B cell (primary cell): ENCODE measurements around the gene FRRS1. TPM values are rescaled to one million over a fixed set of nuclear protein-coding genes. Genes with fewer than 3 reads are reported as not detected.

Experiments used
- ATAC-seq: fragments of 200-7000 bp; cut with Tn5 transposase; one replicate; pipeline ENCODE4 v1.10.0; 2021; ENCODE audit warnings: low read depth, mild to moderate bottlenecking, moderate number of reproducible peaks, moderate library complexity
- CTCF ChIA-PET: fragments of 350-600 bp; sonication (Branson Sonifier 250); formaldehyde crosslinking; loops from one replicate; lab custom pipeline; 2021; ENCODE audit warnings: antibody characterized with exemption, inconsistent platforms; lab: Charles Lee
- POLR2A ChIA-PET: fragments of 350-600 bp; sonication (Branson Sonifier 250); formaldehyde crosslinking; loops from one replicate; lab custom pipeline; 2021; ENCODE audit warnings: antibody characterized with exemption; lab: Charles Lee
- DNase-seq: peaks from one replicate; pipeline ENCODE4 v3.0.0; 2013
- H2AFZ ChIP-seq: 2 replicates; pipeline ENCODE4 v1.6.1; 2012; ENCODE audit warnings: mild to moderate bottlenecking, low read depth, low read length; ENCODE audit not compliant: insufficient read depth, poor library complexity, severe bottlenecking
- H3K27ac ChIP-seq, 2 donors: 1 replicate in 1 of 2; 2 replicates in 1 of 2; pipeline ENCODE4 v1.5.1; 2012 to 2013; ENCODE audit warnings: low read length in 2 of 2, mild to moderate bottlenecking in 2 of 2, moderate library complexity in 1 of 2
- H3K27me3 ChIP-seq, 4 experiments: fragments of 200-600 bp in 1 of 4; sonication (generic) in 1 of 4; replicated peaks in 1 of 4; 1 replicate in 2 of 4; 2 replicates in 2 of 4; pipeline versions ENCODE4 v1.6.1 to v1.7.0; 2013 to 2016; ENCODE audit warnings: low read length in 3 of 4, mild to moderate bottlenecking in 2 of 4, mixed read lengths in 1 of 4, moderate library complexity in 1 of 4; ENCODE audit not compliant: insufficient read depth in 4 of 4, control insufficient read depth in 3 of 4; ENCODE audit errors: control extremely low read depth in 1 of 4
- H3K36me3 ChIP-seq, 2 experiments: replicated peaks in 1 of 2; 1 replicate in 1 of 2; 2 replicates in 1 of 2; pipeline versions ENCODE4 v1.6.1 to v1.7.1; 2013; ENCODE audit warnings: low read length in 1 of 2; ENCODE audit not compliant: insufficient read depth in 2 of 2, control insufficient read depth in 1 of 2; ENCODE audit errors: control extremely low read depth in 1 of 2, extremely low read depth in 1 of 2
- H3K4me1 ChIP-seq, 2 donors: fragments of 200-600 bp in 1 of 2; sonication (generic) in 1 of 2; 1 replicate in 1 of 2; 2 replicates in 1 of 2; pipeline versions ENCODE4 v1.5.1 to v1.6.1; 2013 to 2017; ENCODE audit warnings: low read length in 2 of 2; ENCODE audit not compliant: control insufficient read depth in 2 of 2, insufficient read depth in 2 of 2
- H3K4me2 ChIP-seq: replicated peaks from 2 replicates; pipeline ENCODE3; 2012; ENCODE audit warnings: mild to moderate bottlenecking, low read depth, low read length; ENCODE audit not compliant: poor library complexity, severe bottlenecking
- H3K4me3 ChIP-seq, 5 experiments: fragments of 200-600 bp in 1 of 5; sonication (generic) in 1 of 5; 1 replicate in 3 of 5; 2 replicates in 2 of 5; pipeline versions ENCODE4 v1.5.1 to v1.7.0; 2011 to 2016; ENCODE audit warnings: low read length in 4 of 5, mild to moderate bottlenecking in 4 of 5, low read depth in 2 of 5, control low read depth in 1 of 5, moderate library complexity in 1 of 5; ENCODE audit not compliant: insufficient read depth in 1 of 5; ENCODE audit errors: control extremely low read depth in 1 of 5, extremely low read depth in 1 of 5
- H3K79me2 ChIP-seq: fragments of 200-600 bp; sonication (generic); one replicate; pipeline ENCODE4 v1.6.0; 2016; ENCODE audit warnings: low read length; ENCODE audit not compliant: control insufficient read depth, insufficient read depth
- H3K9ac ChIP-seq: fragments of 200-600 bp; sonication (generic); 2 replicates; pipeline ENCODE4 v1.6.1; 2017; ENCODE audit warnings: mild to moderate bottlenecking, low read length, moderate library complexity
- H3K9me3 ChIP-seq, 3 donors: one replicate each; pipeline versions ENCODE4 v1.6.1 to v1.7.1; 2013; ENCODE audit warnings: low read length in 2 of 3; ENCODE audit not compliant: control insufficient read depth in 2 of 3, insufficient read depth in 1 of 3; ENCODE audit errors: control extremely low read depth in 1 of 3
- H4K20me1 ChIP-seq: 2 replicates; pipeline ENCODE4 v1.6.0; 2012; ENCODE audit warnings: mild to moderate bottlenecking, low read length; ENCODE audit not compliant: insufficient read depth, control insufficient read depth, poor library complexity, severe bottlenecking
- H3K27ac Mint-ChIP-seq: one replicate; pipeline ENCODE4 v1.8.0; 2021; ENCODE audit warnings: mixed read lengths
- H3K27me3 Mint-ChIP-seq: one replicate; pipeline ENCODE4 v1.8.0; 2021; ENCODE audit warnings: mixed read lengths
- H3K4me1 Mint-ChIP-seq: one replicate; pipeline ENCODE4 v1.8.0; 2021; ENCODE audit warnings: mixed read lengths
- H3K4me3 Mint-ChIP-seq: one replicate; pipeline ENCODE4 v1.8.0; 2021; ENCODE audit warnings: mixed read lengths
- H3K9me3 Mint-ChIP-seq: one replicate; pipeline ENCODE4 v1.8.0; 2022; ENCODE audit warnings: mixed read lengths; ENCODE audit not compliant: insufficient read depth
- EZH2 ChIP-seq: IDR thresholded peaks from 2 replicates; pipeline ENCODE4 v1.6.1; 2012; ENCODE audit warnings: borderline replicate concordance, low read depth, mild to moderate bottlenecking, moderate library complexity, low read length; ENCODE audit not compliant: insufficient read depth, poor library complexity, severe bottlenecking
- WGBS: methylation state at CpG from one replicate; pipeline ENCODE4 v1.1.5; 2013; ENCODE audit warnings: missing lambda C conversion rate; ENCODE audit not compliant: insufficient coverage; 5-methylcytosine and 5-hydroxymethylcytosine counted together
- intact Hi-C: fragments of 100-400 bp; cut with micrococcal nuclease; formaldehyde crosslinking; loops from one replicate; pipeline ENCODE4 v1.10.0; 2022
- polyA plus RNA-seq: library from polyadenylated mRNA; depleted of rRNA; stranded (reverse); fragments of >200 nt; gene quantifications from 2 replicates; pipeline ENCODE4 v1.2.3, GENCODE V29; 2012
- total RNA-seq, 2 donors: library from RNA; stranded (reverse); fragments of 120-200 nt in 1 of 2; gene quantifications; 1 replicate in 1 of 2; 2 replicates in 1 of 2; pipeline versions ENCODE4 v1.2.3 to v1.2.4, GENCODE V29; 2013 to 2022
- TF ChIP-seq, protein P1 (sequence below): fragments of 200-600 bp; IDR thresholded peaks from one replicate; pipeline ENCODE4 v1.8.0; 2022; ENCODE audit warnings: antibody characterized with exemption, mild to moderate bottlenecking

The FRRS1 gene
- total and polyA plus RNA-seq, 2 donors (not counting 1 experiment from before 2014, with no cell fraction given), result 0.73 to 0.96 TPM

- intact Hi-C loops, result no loop called here
- DNase-seq (no peak), ATAC-seq (no peak)
- no peaks in the 10 kb centered on the region for H4K20me1 ChIP-seq
- H3K27me3 ChIP-seq, result no peaks in the 10 kb centered on the region
- no peak overlapping the region for H3K27ac ChIP-seq
- ChIA-PET POLR2A (no interaction called here), CTCF (no interaction called here)
- WGBS, result no CpG with 5 or more reads among the region's 2 CpGs
- H2AFZ ChIP-seq, result no peak overlapping the region
- TF ChIP-seq, protein P1, sequence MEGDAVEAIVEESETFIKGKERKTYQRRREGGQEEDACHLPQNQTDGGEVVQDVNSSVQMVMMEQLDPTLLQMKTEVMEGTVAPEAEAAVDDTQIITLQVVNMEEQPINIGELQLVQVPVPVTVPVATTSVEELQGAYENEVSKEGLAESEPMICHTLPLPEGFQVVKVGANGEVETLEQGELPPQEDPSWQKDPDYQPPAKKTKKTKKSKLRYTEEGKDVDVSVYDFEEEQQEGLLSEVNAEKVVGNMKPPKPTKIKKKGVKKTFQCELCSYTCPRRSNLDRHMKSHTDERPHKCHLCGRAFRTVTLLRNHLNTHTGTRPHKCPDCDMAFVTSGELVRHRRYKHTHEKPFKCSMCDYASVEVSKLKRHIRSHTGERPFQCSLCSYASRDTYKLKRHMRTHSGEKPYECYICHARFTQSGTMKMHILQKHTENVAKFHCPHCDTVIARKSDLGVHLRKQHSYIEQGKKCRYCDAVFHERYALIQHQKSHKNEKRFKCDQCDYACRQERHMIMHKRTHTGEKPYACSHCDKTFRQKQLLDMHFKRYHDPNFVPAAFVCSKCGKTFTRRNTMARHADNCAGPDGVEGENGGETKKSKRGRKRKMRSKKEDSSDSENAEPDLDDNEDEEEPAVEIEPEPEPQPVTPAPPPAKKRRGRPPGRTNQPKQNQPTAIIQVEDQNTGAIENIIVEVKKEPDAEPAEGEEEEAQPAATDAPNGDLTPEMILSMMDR, result no peak
- no peak for TF ChIP-seq EZH2
- H3K27ac Mint-ChIP-seq, result no peak overlapping the region
- no peak overlapping the region for H3K4me3 ChIP-seq
- H3K36me3 ChIP-seq, result no peaks in the 10 kb centered on the region
- H3K27me3 Mint-ChIP-seq, result no peaks in the 10 kb centered on the region
- no peaks in the 10 kb centered on the region for H3K9me3 Mint-ChIP-seq
- no peak overlapping the region for H3K9ac ChIP-seq
- peaks cover 10% of the 10 kb centered on the region for H3K4me1 Mint-ChIP-seq
- H3K4me1 ChIP-seq, result no peaks in the 10 kb centered on the region
- peaks cover 0 to 4% (median 0%) of the 10 kb centered on the region in 3 donors for H3K9me3 ChIP-seq
- H3K79me2 ChIP-seq, result no peaks in the 10 kb centered on the region
- H3K4me2 ChIP-seq, result no peak overlapping the region
- H3K4me3 Mint-ChIP-seq, result no peak overlapping the region
Observed at GRCh38 chr1:99754055-99754626, 12.3 kb downstream of the FRRS1 start.

- Mint-ChIP-seq H3K4me1 (no peaks in the 10 kb centered on the region), H3K9me3 (no peaks in the 10 kb centered on the region), H3K27me3 (no peaks in the 10 kb centered on the region), H3K27ac (no peak overlapping the region), H3K4me3 (no peak overlapping the region)
- no peaks in the 10 kb centered on the region for H3K36me3 ChIP-seq
- no peaks in the 10 kb centered on the region for H3K27me3 ChIP-seq
- H3K4me3 ChIP-seq, result no peak overlapping the region
- intact Hi-C loops, result no loop called here
- H3K9ac ChIP-seq, result no peak overlapping the region
- TF ChIP-seq EZH2, result no peak
- TF ChIP-seq, protein P1, result no peak
- H3K4me1 ChIP-seq, result no peaks in the 10 kb centered on the region
- no peak overlapping the region for H2AFZ ChIP-seq
- no peaks in the 10 kb centered on the region for H3K9me3 ChIP-seq
- no peak overlapping the region for H3K27ac ChIP-seq
- WGBS, result no CpG with 5 or more reads among the region's 1 CpG
- POLR2A ChIA-PET, result no interaction called here
- ATAC-seq, result no peak
- no peaks in the 10 kb centered on the region for H3K79me2 ChIP-seq
- H4K20me1 ChIP-seq, result no peaks in the 10 kb centered on the region
- no peak overlapping the region for H3K4me2 ChIP-seq
- CTCF ChIA-PET, result no interaction called here
- DNase-seq, result no peak
Observed at GRCh38 chr1:99751877-99752504, 14.4 kb downstream of the FRRS1 start.
